Peyer's patch (tissue), 4 donors: ENCODE measurements around the gene PKMYT1. TPM values are rescaled to one million over a fixed set of nuclear protein-coding genes. Genes with fewer than 3 reads are reported as not detected.

Experiments
- DNase-seq, 3 donors: peaks; one replicate each; pipeline ENCODE4 v3.0.0-alpha.2; 2017 to 2019
- H3K27ac ChIP-seq, 4 donors: fragments of 200-600 bp; sonication (generic); one replicate each; pipeline ENCODE4 v1.5.1; 2016 to 2019
- H3K27me3 ChIP-seq, 2 donors: fragments of 200-600 bp; sonication (generic); one replicate each; pipeline ENCODE4 v1.5.1; 2019
- H3K36me3 ChIP-seq, 3 donors: fragments of 200-600 bp; sonication (generic); one replicate each; pipeline ENCODE4 v1.5.1; 2016 to 2019
- H3K4me1 ChIP-seq, 4 donors: fragments of 200-600 bp; sonication (generic); one replicate each; pipeline ENCODE4 v1.5.1; 2016 to 2019
- H3K4me3 ChIP-seq, 4 donors: fragments of 200-600 bp; sonication (generic); 1 replicate in 3 of 4; 2 replicates in 1 of 4; pipeline ENCODE4 v1.5.1; 2016 to 2019; ENCODE audit warnings: mild to moderate bottlenecking in 1 of 4
- H3K9me3 ChIP-seq, 4 donors: fragments of 200-600 bp; sonication (generic); one replicate each; pipeline ENCODE4 v1.5.1; 2016 to 2019; ENCODE audit warnings: mild to moderate bottlenecking in 1 of 4
- POLR2A ChIP-seq, 2 donors: fragments of 450-650 bp; IDR thresholded peaks; one replicate each; pipeline ENCODE4 v1.5.1; 2017; ENCODE audit warnings: antibody characterized with exemption in 2 of 2, mild to moderate bottlenecking in 2 of 2, moderate library complexity in 2 of 2
- total RNA-seq, 4 donors: library from RNA; depleted of rRNA; stranded (reverse); fragments of >200 nt; gene quantifications; one replicate each; pipeline ENCODE4 v1.1.0, GENCODE V29; 2016
- TF ChIP-seq, protein P1 (sequence below), 6 experiments: fragments of 450-650 bp in 4 of 6; fragments of 200-600 bp in 2 of 6; sonication (generic) in 1 of 6; IDR thresholded peaks; one replicate each; pipeline ENCODE4 v1.5.1; 2017 to 2019; ENCODE audit warnings: antibody characterized with exemption in 6 of 6, mild to moderate bottlenecking in 3 of 6, moderate library complexity in 1 of 6

PKMYT1 gene
- total RNA-seq, 4 donors from 2014 or later = 4.3 to 23.9 (median 6.0) TPM

GRCh38 chr16:3026609-3027488 lies 46.6 kb upstream of the PKMYT1 start:
- no peak overlapping the region for H3K27ac ChIP-seq
- H3K36me3 ChIP-seq = peaks cover 0 to 22% (median 0%) of the 10 kb centered on the region in 3 donors
- no peak for TF ChIP-seq POLR2A (IDR thresholded peaks at IDR 0.05)
- TF ChIP-seq, protein P1, sequence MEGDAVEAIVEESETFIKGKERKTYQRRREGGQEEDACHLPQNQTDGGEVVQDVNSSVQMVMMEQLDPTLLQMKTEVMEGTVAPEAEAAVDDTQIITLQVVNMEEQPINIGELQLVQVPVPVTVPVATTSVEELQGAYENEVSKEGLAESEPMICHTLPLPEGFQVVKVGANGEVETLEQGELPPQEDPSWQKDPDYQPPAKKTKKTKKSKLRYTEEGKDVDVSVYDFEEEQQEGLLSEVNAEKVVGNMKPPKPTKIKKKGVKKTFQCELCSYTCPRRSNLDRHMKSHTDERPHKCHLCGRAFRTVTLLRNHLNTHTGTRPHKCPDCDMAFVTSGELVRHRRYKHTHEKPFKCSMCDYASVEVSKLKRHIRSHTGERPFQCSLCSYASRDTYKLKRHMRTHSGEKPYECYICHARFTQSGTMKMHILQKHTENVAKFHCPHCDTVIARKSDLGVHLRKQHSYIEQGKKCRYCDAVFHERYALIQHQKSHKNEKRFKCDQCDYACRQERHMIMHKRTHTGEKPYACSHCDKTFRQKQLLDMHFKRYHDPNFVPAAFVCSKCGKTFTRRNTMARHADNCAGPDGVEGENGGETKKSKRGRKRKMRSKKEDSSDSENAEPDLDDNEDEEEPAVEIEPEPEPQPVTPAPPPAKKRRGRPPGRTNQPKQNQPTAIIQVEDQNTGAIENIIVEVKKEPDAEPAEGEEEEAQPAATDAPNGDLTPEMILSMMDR (IDR thresholded peaks at IDR 0.05) = no peak
- H3K4me3 ChIP-seq = no peak overlapping the region
- DNase-seq = peak in 1 of 3 donors; percentile 43
- H3K4me1 ChIP-seq = peaks cover 14 to 47% (median 22%) of the 10 kb centered on the region in 4 donors
- no peaks in the 10 kb centered on the region for H3K9me3 ChIP-seq
- no peaks in the 10 kb centered on the region for H3K27me3 ChIP-seq

DNA sequence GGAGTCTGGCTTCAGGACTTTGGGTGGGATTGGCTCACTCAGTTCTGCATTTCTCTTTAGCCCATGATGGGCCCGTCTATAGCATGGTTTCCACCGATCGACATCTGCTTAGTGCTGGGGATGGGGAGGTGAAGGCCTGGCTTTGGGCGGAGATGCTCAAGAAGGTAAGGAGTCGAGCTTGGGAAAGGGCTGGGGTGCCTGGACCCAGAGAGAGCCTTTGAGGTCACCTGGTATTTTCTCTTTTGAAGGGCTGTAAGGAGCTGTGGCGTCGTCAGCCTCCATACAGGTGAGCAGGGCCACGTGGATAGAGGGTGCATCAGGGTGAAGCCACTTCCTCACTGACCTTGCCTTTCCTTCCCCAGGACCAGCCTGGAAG lies 45.7 kb upstream of the PKMYT1 start:
- Histone ChIP-seq H3K4me1 (peaks cover 14 to 55% (median 29%) of the 10 kb centered on the region in 4 donors), H3K4me3 (no peak overlapping the region), H3K36me3 (peaks cover 0 to 22% (median 0%) of the 10 kb centered on the region in 3 donors), H3K9me3 (no peaks in the 10 kb centered on the region), H3K27me3 (no peaks in the 10 kb centered on the region), H3K27ac (no peak overlapping the region)
- peak in 1 of 3 donors; percentile 32 for DNase-seq
- TF ChIP-seq POLR2A (IDR thresholded peaks at IDR 0.05) = no peak
- TF ChIP-seq, protein P1 (IDR thresholded peaks at IDR 0.05) = no peak

GRCh38 chr16:3025032-3026002 lies 45.1 kb upstream of the PKMYT1 start:
- H3K4me1 ChIP-seq = peaks cover 14 to 58% (median 30%) of the 10 kb centered on the region in 4 donors
- peaks cover 0 to 20% (median 0%) of the 10 kb centered on the region in 3 donors for H3K36me3 ChIP-seq
- no peaks in the 10 kb centered on the region for H3K9me3 ChIP-seq
- peak in 1 of 3 donors; percentile 49 for DNase-seq
- H3K4me3 ChIP-seq = no peak overlapping the region
- no peak overlapping the region for H3K27ac ChIP-seq
- no peaks in the 10 kb centered on the region for H3K27me3 ChIP-seq
- TF ChIP-seq, protein P1 (IDR thresholded peaks at IDR 0.05) = no peak
- no peak for TF ChIP-seq POLR2A (IDR thresholded peaks at IDR 0.05)

DNA sequence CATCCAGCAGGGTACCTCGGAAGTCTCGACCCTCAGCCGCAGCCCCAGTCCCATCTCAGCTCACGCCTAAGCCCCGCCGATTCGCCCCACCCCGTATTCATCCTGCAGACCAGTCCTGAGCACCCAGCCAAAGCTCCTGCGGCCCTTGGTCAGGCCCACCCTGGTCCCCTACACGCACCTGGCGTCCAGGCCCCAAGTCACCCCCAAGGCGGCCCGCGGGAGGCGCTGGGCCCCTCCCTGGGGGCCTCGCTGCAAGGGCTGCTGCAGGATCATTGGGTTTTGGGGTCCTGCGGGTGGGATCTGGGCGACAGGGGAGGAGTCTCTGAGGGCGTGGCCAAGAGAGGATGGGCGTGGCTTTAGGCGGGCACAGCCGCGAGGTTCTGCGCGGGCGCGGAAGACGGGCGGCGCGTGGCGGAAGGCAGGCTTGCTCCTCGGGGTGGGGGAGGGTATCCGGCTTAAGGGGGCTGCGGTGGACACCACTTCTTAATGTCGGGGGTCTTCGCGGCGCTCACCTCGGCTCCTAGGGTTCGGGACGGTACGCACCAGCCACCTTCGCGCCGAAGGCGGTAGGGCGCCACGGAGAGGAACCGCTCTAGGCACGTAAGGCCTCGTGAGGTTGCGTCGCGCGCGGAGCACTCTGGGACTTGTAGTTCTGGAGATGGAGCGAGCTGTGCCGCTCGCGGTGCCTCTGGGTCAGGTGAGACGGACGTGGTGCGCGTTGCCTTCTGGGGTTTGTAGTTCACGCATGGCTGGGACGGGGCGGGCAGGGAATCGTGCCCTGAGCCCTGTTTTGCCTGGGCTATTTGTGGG lies 43.6 kb upstream of the PKMYT1 start, which contains the start of the genes HCFC1R1 and THOC6:
HCFC1R1 (minus strand) TSS at position 274 of the 810 bp plus-strand sequence; CDS start at position 273, 1 bp downstream.
THOC6 (plus strand) TSS at position 367 of the 810 bp plus-strand sequence; CDS start at position 659, 292 bp downstream.
- no peaks in the 10 kb centered on the region for H3K9me3 ChIP-seq
- DNase-seq = peak; percentile 98 to 99 (median 98)
- H3K27me3 ChIP-seq = no peaks in the 10 kb centered on the region
- H3K27ac ChIP-seq = peak within 1 kb of the TSS; percentile 94 to 99 (median 96)
- TF ChIP-seq, protein P1 (IDR thresholded peaks at IDR 0.05) = peak in 1 of 6 experiments; percentile 14
- TF ChIP-seq POLR2A (IDR thresholded peaks at IDR 0.05) = peak; percentile 74 to 78
- H3K4me3 ChIP-seq = peak within 1 kb of the TSS; percentile 60 to 78 (median 64)
- H3K36me3 ChIP-seq = peaks cover 0 to 18% (median 0%) of the 10 kb centered on the region in 3 donors
- peaks cover 14 to 55% (median 34%) of the 10 kb centered on the region in 4 donors for H3K4me1 ChIP-seq
